CD14-positive monocyte (primary cell): ENCODE measurements around the gene CHST6. TPM values are rescaled to one million over a fixed set of nuclear protein-coding genes. Genes with fewer than 3 reads are reported as not detected.

Experiments
- DNase-seq, 3 donors: peaks; one replicate each; pipeline ENCODE4 v3.0.0-alpha.2; 2011 to 2022
- H2AFZ ChIP-seq: 2 replicates; pipeline ENCODE4 v1.6.0; 2012; ENCODE audit warnings: mild to moderate bottlenecking, low read depth, low read length, inconsistent platforms; ENCODE audit not compliant: insufficient read depth, poor library complexity, severe bottlenecking
- H3K27ac ChIP-seq, 2 donors: 1 replicate in 1 of 2; 2 replicates in 1 of 2; pipeline ENCODE4 v1.5.1; 2012 to 2013; ENCODE audit warnings: low read length in 2 of 2, control low read depth in 1 of 2, inconsistent platforms in 1 of 2, low read depth in 1 of 2, mild to moderate bottlenecking in 1 of 2
- H3K27me3 ChIP-seq, 2 donors: one replicate each; pipeline versions ENCODE4 v1.6.0 to v1.6.1; 2011 to 2013; ENCODE audit warnings: low read length in 2 of 2; ENCODE audit not compliant: control insufficient read depth in 2 of 2, insufficient read depth in 2 of 2
- H3K36me3 ChIP-seq, 2 donors: replicated peaks in 1 of 2; 1 replicate in 1 of 2; 2 replicates in 1 of 2; pipeline versions ENCODE4 v1.5.1 to v1.6.1; 2012 to 2013; ENCODE audit warnings: low read length in 2 of 2, control low read depth in 1 of 2, inconsistent platforms in 1 of 2, mild to moderate bottlenecking in 1 of 2; ENCODE audit not compliant: insufficient read depth in 2 of 2, control insufficient read depth in 1 of 2
- H3K4me1 ChIP-seq, 2 donors: 1 replicate in 1 of 2; 2 replicates in 1 of 2; pipeline versions ENCODE4 v1.5.1 to v1.6.1; 2012 to 2013; ENCODE audit warnings: low read length in 2 of 2, control low read depth in 1 of 2, inconsistent platforms in 1 of 2, mild to moderate bottlenecking in 1 of 2, moderate library complexity in 1 of 2; ENCODE audit not compliant: insufficient read depth in 2 of 2, control insufficient read depth in 1 of 2
- H3K4me2 ChIP-seq: replicated peaks from 2 replicates; pipeline ENCODE3; 2012; ENCODE audit warnings: low read length, moderate library complexity, mild to moderate bottlenecking; ENCODE audit not compliant: poor library complexity, severe bottlenecking; ENCODE audit errors: extremely low read depth
- H3K4me3 ChIP-seq, 3 experiments: fragments of 200-600 bp in 1 of 3; sonication (generic) in 1 of 3; replicated peaks in 1 of 3; 1 replicate in 2 of 3; 2 replicates in 1 of 3; pipeline ENCODE4 v1.5.1; 2011 to 2013; ENCODE audit warnings: low read length in 3 of 3, mild to moderate bottlenecking in 3 of 3, control low read depth in 2 of 3, low read depth in 2 of 3, inconsistent platforms in 1 of 3, moderate library complexity in 1 of 3
- H3K79me2 ChIP-seq: 2 replicates; pipeline ENCODE4 v1.6.0; 2012; ENCODE audit warnings: mild to moderate bottlenecking, control low read depth, inconsistent platforms, low read length, moderate library complexity; ENCODE audit not compliant: insufficient read depth
- H3K9ac ChIP-seq: 2 replicates; pipeline ENCODE4 v1.6.0; 2017; ENCODE audit warnings: low read length, mild to moderate bottlenecking; ENCODE audit not compliant: insufficient read depth, poor library complexity, severe bottlenecking
- H3K9me3 ChIP-seq, 2 donors: replicated peaks in 1 of 2; 1 replicate in 1 of 2; 2 replicates in 1 of 2; pipeline versions ENCODE4 v1.5.1 to v1.6.1; 2012 to 2013; ENCODE audit warnings: low read length in 2 of 2, control low read depth in 1 of 2; ENCODE audit not compliant: control insufficient read depth in 1 of 2, insufficient read depth in 1 of 2
- H4K20me1 ChIP-seq: 2 replicates; pipeline ENCODE4 v1.6.0; 2012; ENCODE audit warnings: mild to moderate bottlenecking, low read length, control low read depth, moderate library complexity; ENCODE audit not compliant: insufficient read depth
- H3K27ac Mint-ChIP-seq, 7 donors: one replicate each; pipeline ENCODE4 v1.8.0; 2020; ENCODE audit warnings: mild to moderate bottlenecking in 7 of 7, mixed read lengths in 7 of 7, moderate library complexity in 6 of 7, inconsistent platforms in 2 of 7
- H3K27me3 Mint-ChIP-seq, 3 donors: one replicate each; pipeline ENCODE4 v1.8.0; 2021 to 2022; ENCODE audit warnings: low read depth in 3 of 3, mild to moderate bottlenecking in 3 of 3, mixed read lengths in 3 of 3, moderate library complexity in 3 of 3, inconsistent platforms in 1 of 3
- H3K36me3 Mint-ChIP-seq, 2 donors: one replicate each; pipeline ENCODE4 v1.8.0; 2020; ENCODE audit warnings: mixed read lengths in 2 of 2, inconsistent platforms in 1 of 2, mild to moderate bottlenecking in 1 of 2
- H3K4me1 Mint-ChIP-seq: one replicate; pipeline ENCODE4 v1.8.0; 2020; ENCODE audit warnings: mild to moderate bottlenecking, mixed read lengths
- H3K4me3 Mint-ChIP-seq, 2 donors: one replicate each; pipeline ENCODE4 v1.8.0; 2020; ENCODE audit warnings: mild to moderate bottlenecking in 2 of 2, mixed read lengths in 2 of 2, moderate library complexity in 1 of 2
- H3K9me3 Mint-ChIP-seq, 7 donors: one replicate each; pipeline ENCODE4 v1.8.0; 2020 to 2022; ENCODE audit warnings: mixed read lengths in 7 of 7, mild to moderate bottlenecking in 6 of 7, moderate library complexity in 6 of 7, inconsistent platforms in 2 of 7
- CTCF ChIP-seq: fragments of 200-600 bp; IDR thresholded peaks from one replicate; pipeline ENCODE4 v1.8.0; 2022; ENCODE audit warnings: antibody characterized with exemption, mild to moderate bottlenecking
- WGBS: methylation state at CpG from one replicate; pipeline ENCODE4 v1.1.5; 2013; ENCODE audit warnings: missing lambda C conversion rate; ENCODE audit not compliant: insufficient coverage; 5-methylcytosine and 5-hydroxymethylcytosine counted together
- intact Hi-C, 2 donors: fragments of 100-400 bp; cut with micrococcal nuclease; formaldehyde crosslinking; loops; one replicate each; pipeline versions ENCODE4 v1.15.0 to v1.15.1; 2023
- polyA plus RNA-seq, 3 donors: library from polyadenylated mRNA; depleted of rRNA in 1 of 3; unstranded in 2 of 3; stranded (reverse) in 1 of 3; fragments of 300-500 nt in 2 of 3; fragments of >200 nt in 1 of 3; fragmentation: Illumina TruSeq in 2 of 3; gene quantifications; 1 replicate in 2 of 3; 2 replicates in 1 of 3; pipeline ENCODE4 v1.2.3, GENCODE V29; 2012 to 2021

Gene CHST6
- polyA plus RNA-seq, 3 donors = 0.03 TPM; not detected in 2

GRCh38 chr16:75432828-75433731 is 62.2 kb downstream of the CHST6 start, which contains the start of gene CFDP1:
Gene CFDP1, minus strand, starts transcription at chr16:75433503. Its CDS starts 151 bp downstream, at chr16:75433352.
- Histone ChIP-seq H3K4me3 (peak within 1 kb of the TSS; percentile 74 to 91 (median 83)), H3K9ac (peak within 1 kb of the TSS; percentile 96), H3K4me1 (peaks cover 16 to 26% of the 10 kb centered on the region in 2 donors), H2AFZ (peak within 1 kb of the TSS; percentile 92), H3K27me3 (no peaks in the 10 kb centered on the region), H3K4me2 (peak within 1 kb of the TSS; percentile 85), H3K9me3 (no peaks in the 10 kb centered on the region), H4K20me1 (no peaks in the 10 kb centered on the region), H3K36me3 (no peaks in the 10 kb centered on the region), H3K79me2 (peaks cover 27% of the 10 kb centered on the region), H3K27ac (peak within 1 kb of the TSS; percentile 96 to 99)
- DNase-seq = peak; percentile 93 to 95 (median 94)
- Mint-ChIP-seq H3K9me3 (peaks cover 0 to 4% (median 0%) of the 10 kb centered on the region in 7 donors), H3K27ac (peak within 1 kb of the TSS; percentile 95 to 100 (median 99)), H3K27me3 (peaks cover 0 to 10% (median 3%) of the 10 kb centered on the region in 3 donors), H3K36me3 (peaks cover 3 to 10% of the 10 kb centered on the region in 2 donors), H3K4me1 (peaks cover 30% of the 10 kb centered on the region), H3K4me3 (peak within 1 kb of the TSS; percentile 76 to 99)
- WGBS = under 1% methylated on average over 74 of the region's 85 CpGs
- intact Hi-C loops = loop anchor here (5.0 to 10.0 kb wide), 4 partner anchors 84 to 192 kb away; partner anchors contain the start of genes ADAT1 (in 2 of the 2) and GABARAPL2 (in 2 of the 2)
- no peak for TF ChIP-seq CTCF

GRCh38 chr16:75429621-75430403 is 65.4 kb downstream of the CHST6 start:
- no peak overlapping the region for H3K27ac Mint-ChIP-seq

More at GRCh38 chr16:75429621-75430403, 65.4 kb downstream of the CHST6 start:
- Mint-ChIP-seq H3K9me3 (peaks cover 0 to 3% (median 0%) of the 10 kb centered on the region in 7 donors), H3K4me1 (peaks cover 26% of the 10 kb centered on the region), H3K36me3 (peaks cover 10% of the 10 kb centered on the region in 2 donors), H3K27me3 (peaks cover 0 to 3% (median 2%) of the 10 kb centered on the region in 3 donors), H3K4me3 (no peak overlapping the region)
- Histone ChIP-seq H3K36me3 (no peaks in the 10 kb centered on the region), H3K79me2 (peaks cover 40% of the 10 kb centered on the region), H3K4me2 (no peak overlapping the region), H3K27me3 (no peaks in the 10 kb centered on the region), H3K9me3 (no peaks in the 10 kb centered on the region), H3K4me1 (peaks cover 15 to 25% of the 10 kb centered on the region in 2 donors), H3K27ac (no peak overlapping the region), H3K4me3 (no peak overlapping the region), H4K20me1 (no peaks in the 10 kb centered on the region), H2AFZ (no peak overlapping the region), H3K9ac (no peak overlapping the region)
- no peak for TF ChIP-seq CTCF
- intact Hi-C loops = loop anchor here (5.0 to 10.0 kb wide), 4 partner anchors 87 to 195 kb away; partner anchors contain the start of genes ADAT1 (in 2 of the 2) and GABARAPL2 (in 2 of the 2)
- DNase-seq = no peak
- WGBS = 100% methylated on average over 5 of the region's 11 CpGs
